ENCODE results near the gene LSAMP. TPM values are rescaled to one million over a fixed set of nuclear protein-coding genes. Genes with fewer than 3 reads are reported as not detected.

Gene LSAMP
- total and polyA plus RNA-seq, 2 experiments from 2014 or later = 2.0 to 2.9 TPM

GRCh38 chr3:116453666-116454346, 8.5 kb upstream of the LSAMP start:
- Mint-ChIP-seq H3K36me3 (ENCODE audit: low read depth) (peaks cover 6% of the 10 kb centered on the region; the same call in 1 of the 3 replicates), H3K27ac (no peak overlapping the region), H3K9me3 (peaks cover 5% of the 10 kb centered on the region), H3K4me1 (peaks cover 9% of the 10 kb centered on the region), H3K4me3 (no peak overlapping the region), H3K27me3 (ENCODE audit: insufficient read depth, low read depth, poor library complexity) (no peaks in the 10 kb centered on the region)
- TF ChIP-seq, protein P1, sequence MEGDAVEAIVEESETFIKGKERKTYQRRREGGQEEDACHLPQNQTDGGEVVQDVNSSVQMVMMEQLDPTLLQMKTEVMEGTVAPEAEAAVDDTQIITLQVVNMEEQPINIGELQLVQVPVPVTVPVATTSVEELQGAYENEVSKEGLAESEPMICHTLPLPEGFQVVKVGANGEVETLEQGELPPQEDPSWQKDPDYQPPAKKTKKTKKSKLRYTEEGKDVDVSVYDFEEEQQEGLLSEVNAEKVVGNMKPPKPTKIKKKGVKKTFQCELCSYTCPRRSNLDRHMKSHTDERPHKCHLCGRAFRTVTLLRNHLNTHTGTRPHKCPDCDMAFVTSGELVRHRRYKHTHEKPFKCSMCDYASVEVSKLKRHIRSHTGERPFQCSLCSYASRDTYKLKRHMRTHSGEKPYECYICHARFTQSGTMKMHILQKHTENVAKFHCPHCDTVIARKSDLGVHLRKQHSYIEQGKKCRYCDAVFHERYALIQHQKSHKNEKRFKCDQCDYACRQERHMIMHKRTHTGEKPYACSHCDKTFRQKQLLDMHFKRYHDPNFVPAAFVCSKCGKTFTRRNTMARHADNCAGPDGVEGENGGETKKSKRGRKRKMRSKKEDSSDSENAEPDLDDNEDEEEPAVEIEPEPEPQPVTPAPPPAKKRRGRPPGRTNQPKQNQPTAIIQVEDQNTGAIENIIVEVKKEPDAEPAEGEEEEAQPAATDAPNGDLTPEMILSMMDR (conservative IDR thresholded peaks at IDR 0.05; ENCODE audit: low read depth in 2 of 2) = peak in 1 of 2 experiments; percentile 56; a peak in 3 of 4 replicates
- no peak for TF ChIP-seq POLR2AphosphoS5 (IDR thresholded peaks at IDR 0.05; ENCODE audit: low read depth)
- Histone ChIP-seq H3K79me2 (replicated peaks; ENCODE audit: insufficient read depth) (no peaks in the 10 kb centered on the region), H2AFZ (no peak overlapping the region), H3K27ac (ENCODE audit: low read depth) (no peak overlapping the region), H3K4me3 (no peak overlapping the region), H4K20me1 (replicated peaks; ENCODE audit: insufficient read depth) (no peaks in the 10 kb centered on the region), H3F3A (replicated peaks; ENCODE audit: low read depth) (no peaks in the 10 kb centered on the region), H3K4me1 (ENCODE audit: insufficient read depth) (peaks cover 4% of the 10 kb centered on the region; the same call in 1 of the 2 replicates), H3K4me2 (no peak overlapping the region), H3K9me2 (ENCODE audit: insufficient read depth) (no peaks in the 10 kb centered on the region), H3K36me3 (ENCODE audit: insufficient read depth) (no peaks in the 10 kb centered on the region), H3K27me3 (ENCODE audit: insufficient read depth) (no peaks in the 10 kb centered on the region)
- ATAC-seq (no peak), DNase-seq (ENCODE audit: low spot score) (no peak)

DNA sequence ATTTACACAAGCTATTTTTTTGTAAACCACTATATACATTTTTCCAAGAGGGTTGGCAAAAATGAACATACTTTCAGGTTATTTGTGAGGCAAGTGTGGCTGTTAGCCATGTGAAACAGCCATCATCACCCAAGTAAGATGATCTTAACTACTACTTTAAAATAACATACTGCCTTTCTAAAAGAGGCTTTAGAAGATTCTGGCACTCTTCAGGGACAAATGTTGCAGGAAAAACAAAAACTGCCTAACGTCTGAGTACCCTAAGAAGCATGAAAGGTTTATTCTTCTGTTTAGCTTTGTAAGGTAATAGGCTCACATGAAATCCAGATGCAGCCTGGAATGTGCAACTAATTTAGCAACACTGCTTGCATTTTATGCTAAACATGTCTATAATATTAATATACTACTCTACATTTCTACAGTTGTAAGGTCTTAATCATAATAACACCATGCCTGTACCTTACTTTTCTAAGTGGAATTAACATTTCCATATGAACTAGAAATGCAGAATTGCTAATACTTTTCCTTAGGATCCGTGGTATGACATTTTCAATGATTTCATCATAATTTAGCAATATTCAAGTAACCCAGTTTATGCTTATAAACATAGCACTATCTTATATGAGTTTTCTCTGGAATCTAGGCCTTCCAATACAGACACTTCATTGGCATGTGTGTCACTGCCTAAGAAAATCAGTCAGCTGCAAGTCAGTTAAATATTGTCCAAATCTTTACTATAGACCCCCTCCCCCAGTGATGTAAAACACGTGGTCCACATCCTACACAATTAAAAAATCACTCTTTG, 4.5 kb upstream of the LSAMP start:
- TF ChIP-seq ZNF114 (CRISPR knock-in tag; IDR thresholded peaks at IDR 0.05) (no peak), CREB1 (CRISPR knock-in tag; IDR thresholded peaks at IDR 0.05; ENCODE audit: low read depth) (no peak), ZNF331 (CRISPR knock-in tag; IDR thresholded peaks at IDR 0.05; ENCODE audit: low read depth) (no peak), POLR2AphosphoS5 (IDR thresholded peaks at IDR 0.05; ENCODE audit: low read depth) (no peak), EZH2 (IDR thresholded peaks at IDR 0.05; ENCODE audit: low read depth, unreplicated experiment) (no peak), EZH2phosphoT487 (IDR thresholded peaks at IDR 0.05; ENCODE audit: unreplicated experiment) (no peak), STAT1 (IDR thresholded peaks at IDR 0.05; ENCODE audit: unreplicated experiment) (no peak), NANOG (IDR thresholded peaks at IDR 0.05; ENCODE audit: borderline replicate concordance) (no peak), REST (IDR thresholded peaks at IDR 0.05; ENCODE audit: unreplicated experiment) (no peak)
- TF ChIP-seq, protein P2, sequence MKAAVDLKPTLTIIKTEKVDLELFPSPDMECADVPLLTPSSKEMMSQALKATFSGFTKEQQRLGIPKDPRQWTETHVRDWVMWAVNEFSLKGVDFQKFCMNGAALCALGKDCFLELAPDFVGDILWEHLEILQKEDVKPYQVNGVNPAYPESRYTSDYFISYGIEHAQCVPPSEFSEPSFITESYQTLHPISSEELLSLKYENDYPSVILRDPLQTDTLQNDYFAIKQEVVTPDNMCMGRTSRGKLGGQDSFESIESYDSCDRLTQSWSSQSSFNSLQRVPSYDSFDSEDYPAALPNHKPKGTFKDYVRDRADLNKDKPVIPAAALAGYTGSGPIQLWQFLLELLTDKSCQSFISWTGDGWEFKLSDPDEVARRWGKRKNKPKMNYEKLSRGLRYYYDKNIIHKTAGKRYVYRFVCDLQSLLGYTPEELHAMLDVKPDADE (IDR thresholded peaks at IDR 0.05) = no peak
- Mint-ChIP-seq H3K36me3 (ENCODE audit: low read depth) (0 out of 3 replicates have a peak, but pooled peaks cover 2% of the 10 kb centered on the region), H3K27me3 (ENCODE audit: insufficient read depth, low read depth, poor library complexity) (peaks cover 6% of the 10 kb centered on the region), H3K4me1 (peaks cover 23% of the 10 kb centered on the region), H3K4me3 (no peak overlapping the region), H3K27ac (no peak overlapping the region), H3K9me3 (peaks cover under 1% of the 10 kb centered on the region; the same call in 1 of the 3 replicates)
- Histone ChIP-seq H3K4me3 (no peak overlapping the region), H3K9me2 (ENCODE audit: insufficient read depth) (no peaks in the 10 kb centered on the region), H3K4me2 (no peak overlapping the region), H3K27ac (ENCODE audit: low read depth) (no peak overlapping the region), H4K20me1 (replicated peaks; ENCODE audit: insufficient read depth) (no peaks in the 10 kb centered on the region), H3K4me1 (ENCODE audit: insufficient read depth) (peaks cover 11% of the 10 kb centered on the region; the same call in 1 of the 2 replicates), H3F3A (replicated peaks; ENCODE audit: low read depth) (no peaks in the 10 kb centered on the region), H3K79me2 (replicated peaks; ENCODE audit: insufficient read depth) (no peaks in the 10 kb centered on the region), H3K27me3 (ENCODE audit: insufficient read depth) (peaks cover 4% of the 10 kb centered on the region; the same call in 1 of the 2 replicates), H3K36me3 (ENCODE audit: insufficient read depth) (no peaks in the 10 kb centered on the region), H2AFZ (no peak overlapping the region)
- ATAC-seq (no peak), DNase-seq (ENCODE audit: low spot score) (no peak)
